Measurements from ENCODE around the gene GPATCH1. TPM values are rescaled to one million over a fixed set of nuclear protein-coding genes. Genes with fewer than 3 reads are reported as not detected.

GPATCH1 gene
- total and polyA plus RNA-seq, 2 experiments from 2014 or later: 5.7 to 6.4 TPM

- Histone ChIP-seq H3K27ac (no peak overlapping the region), H3K4me3 (no peak overlapping the region), H3K4me1 (ENCODE audit: low read depth) (no peaks in the 10 kb centered on the region), H3K27me3 (no peaks in the 10 kb centered on the region), H3K36me3 (no peaks in the 10 kb centered on the region), H3K9me3 (ENCODE audit: low read depth) (no peaks in the 10 kb centered on the region)
- TF ChIP-seq CTCF (IDR thresholded peaks at IDR 0.05; ENCODE audit: low read depth, low read length): no peak
- DNase-seq (ENCODE audit: low read depth in 1 of 2, low spot score in 1 of 2): no peak
Observed at GRCh38 chr19:33167438-33167837, 86.5 kb downstream of the GPATCH1 start.

- no peaks in the 10 kb centered on the region for H3K36me3 ChIP-seq
- no peaks in the 10 kb centered on the region for H3K9me3 ChIP-seq (ENCODE audit: low read depth)
- H3K4me3 ChIP-seq: no peak overlapping the region
- TF ChIP-seq CTCF (IDR thresholded peaks at IDR 0.05; ENCODE audit: low read depth, low read length): no peak
- H3K27ac ChIP-seq: no peak overlapping the region
- DNase-seq (ENCODE audit: low read depth in 1 of 2, low spot score in 1 of 2): no peak
- no peaks in the 10 kb centered on the region for H3K27me3 ChIP-seq
- H3K4me1 ChIP-seq (ENCODE audit: low read depth): no peaks in the 10 kb centered on the region
Observed at GRCh38 chr19:33168528-33168927, 87.5 kb downstream of the GPATCH1 start.

- Histone ChIP-seq H3K27ac (no peak overlapping the region), H3K9me3 (ENCODE audit: low read depth) (no peaks in the 10 kb centered on the region), H3K27me3 (no peaks in the 10 kb centered on the region), H3K36me3 (no peaks in the 10 kb centered on the region), H3K4me1 (ENCODE audit: low read depth) (peaks cover 9% of the 10 kb centered on the region), H3K4me3 (no peak overlapping the region)
- no peak for DNase-seq (ENCODE audit: low read depth in 1 of 2, low spot score in 1 of 2)
- TF ChIP-seq CTCF (IDR thresholded peaks at IDR 0.05; ENCODE audit: low read depth, low read length): no peak
Observed at GRCh38 chr19:33171222-33171795, 90.3 kb downstream of the GPATCH1 start.

GRCh38 chr19:33171916-33172359, 91.0 kb downstream of the GPATCH1 start:
- DNase-seq (ENCODE audit: low read depth in 1 of 2, low spot score in 1 of 2): no peak
- H3K4me3 ChIP-seq: no peak overlapping the region

GRCh38 chr19:33174186-33174585, 93.2 kb downstream of the GPATCH1 start:
- TF ChIP-seq CTCF (IDR thresholded peaks at IDR 0.05; ENCODE audit: low read depth, low read length): no peak
- Histone ChIP-seq H3K36me3 (no peaks in the 10 kb centered on the region), H3K9me3 (ENCODE audit: low read depth) (no peaks in the 10 kb centered on the region), H3K4me1 (ENCODE audit: low read depth) (peaks cover 9% of the 10 kb centered on the region), H3K27me3 (no peaks in the 10 kb centered on the region), H3K27ac (no peak overlapping the region), H3K4me3 (no peak overlapping the region)
- DNase-seq (ENCODE audit: low read depth in 1 of 2, low spot score in 1 of 2): no peak

More at GRCh38 chr19:33171916-33172359, 91.0 kb downstream of the GPATCH1 start:
- Histone ChIP-seq H3K27me3 (no peaks in the 10 kb centered on the region), H3K36me3 (no peaks in the 10 kb centered on the region), H3K27ac (no peak overlapping the region), H3K9me3 (ENCODE audit: low read depth) (no peaks in the 10 kb centered on the region), H3K4me1 (ENCODE audit: low read depth) (peaks cover 9% of the 10 kb centered on the region)
- no peak for TF ChIP-seq CTCF (IDR thresholded peaks at IDR 0.05; ENCODE audit: low read depth, low read length)

Measured in cardiac muscle cell (in vitro differentiated cells and primary cell).